ENCODE measurements around the gene KRT85.

The KRT85 gene

GRCh38 chr12:52322069-52322468, 45.2 kb downstream of the KRT85 start:
- H3F3A ChIP-seq (ENCODE audit: low read depth): no peaks in the 10 kb centered on the region
- no peaks in the 10 kb centered on the region for H4K20me1 ChIP-seq (ENCODE audit: insufficient read depth, low read length, poor library complexity, severe bottlenecking)
- TF ChIP-seq CTCF (conservative IDR thresholded peaks at IDR 0.05; ENCODE audit: low read length) (no peak), EZH2phosphoT487 (IDR thresholded peaks at IDR 0.05; ENCODE audit: borderline replicate concordance) (no peak)

GRCh38 chr12:52321418-52321817, 45.9 kb downstream of the KRT85 start:
- Histone ChIP-seq H3K36me3 (ENCODE audit: insufficient read depth, low read length) (no peaks in the 10 kb centered on the region), H3K9ac (ENCODE audit: low read depth, low read length, poor library complexity, severe bottlenecking) (no peak overlapping the region), H3K4me3 (ENCODE audit: low read length, poor library complexity, severe bottlenecking) (no peak overlapping the region), H3F3A (ENCODE audit: low read depth) (no peaks in the 10 kb centered on the region), H3K9me2 (replicated peaks; ENCODE audit: low read depth, low read length) (no peaks in the 10 kb centered on the region), H2AFZ (ENCODE audit: low read length) (no peak overlapping the region), H3K4me2 (ENCODE audit: low read depth, low read length, poor library complexity, severe bottlenecking) (no peak overlapping the region), H3K9me3 (ENCODE audit: insufficient read depth, low read depth, low read length) (no peaks in the 10 kb centered on the region), H3K4me1 (ENCODE audit: insufficient read depth, low read length, poor library complexity, severe bottlenecking) (peaks cover 5% of the 10 kb centered on the region), H3K27me3 (ENCODE audit: insufficient read depth, low read length, poor library complexity, severe bottlenecking) (no peaks in the 10 kb centered on the region), H3K79me2 (ENCODE audit: insufficient read depth, low read length) (no peaks in the 10 kb centered on the region), H4K20me1 (ENCODE audit: insufficient read depth, low read length, poor library complexity, severe bottlenecking) (no peaks in the 10 kb centered on the region)
- no peak for TF ChIP-seq CTCF (conservative IDR thresholded peaks at IDR 0.05; ENCODE audit: low read length)
- TF ChIP-seq EZH2phosphoT487 (IDR thresholded peaks at IDR 0.05; ENCODE audit: borderline replicate concordance): no peak

More at GRCh38 chr12:52322069-52322468, 45.2 kb downstream of the KRT85 start:
- no peak overlapping the region for H3K9ac ChIP-seq (ENCODE audit: low read depth, low read length, poor library complexity, severe bottlenecking)
- H3K9me3 ChIP-seq (ENCODE audit: insufficient read depth, low read depth, low read length): no peaks in the 10 kb centered on the region
- no peak overlapping the region for H2AFZ ChIP-seq (ENCODE audit: low read length)
- H3K4me1 ChIP-seq (ENCODE audit: insufficient read depth, low read length, poor library complexity, severe bottlenecking): peaks cover 5% of the 10 kb centered on the region
- no peak overlapping the region for H3K4me2 ChIP-seq (ENCODE audit: low read depth, low read length, poor library complexity, severe bottlenecking)
- no peaks in the 10 kb centered on the region for H3K9me2 ChIP-seq (replicated peaks; ENCODE audit: low read depth, low read length)
- no peaks in the 10 kb centered on the region for H3K36me3 ChIP-seq (ENCODE audit: insufficient read depth, low read length)
- no peak overlapping the region for H3K4me3 ChIP-seq (ENCODE audit: low read length, poor library complexity, severe bottlenecking)
- no peaks in the 10 kb centered on the region for H3K79me2 ChIP-seq (ENCODE audit: insufficient read depth, low read length)
- no peaks in the 10 kb centered on the region for H3K27me3 ChIP-seq (ENCODE audit: insufficient read depth, low read length, poor library complexity, severe bottlenecking)

GRCh38 chr12:52320784-52321400, 46.4 kb downstream of the KRT85 start, which contains the start of gene KRT83:
Gene KRT83 (minus strand): TSS chr12:52321398. CDS start chr12:52321335, 63 bp downstream.
- H3K4me2 ChIP-seq (ENCODE audit: low read depth, low read length, poor library complexity, severe bottlenecking): no peak within 1 kb of the TSS
- peaks cover 5% of the 10 kb centered on the region for H3K4me1 ChIP-seq (ENCODE audit: insufficient read depth, low read length, poor library complexity, severe bottlenecking)
- H3K9me3 ChIP-seq (ENCODE audit: insufficient read depth, low read depth, low read length): no peaks in the 10 kb centered on the region
- H3K4me3 ChIP-seq (ENCODE audit: low read length, poor library complexity, severe bottlenecking): no peak within 1 kb of the TSS
- H3K27me3 ChIP-seq (ENCODE audit: insufficient read depth, low read length, poor library complexity, severe bottlenecking): no peaks in the 10 kb centered on the region
- no peak within 1 kb of the TSS for H3K9ac ChIP-seq (ENCODE audit: low read depth, low read length, poor library complexity, severe bottlenecking)
- no peaks in the 10 kb centered on the region for H3K79me2 ChIP-seq (ENCODE audit: insufficient read depth, low read length)
- TF ChIP-seq EZH2phosphoT487 (IDR thresholded peaks at IDR 0.05; ENCODE audit: borderline replicate concordance) (no peak), CTCF (conservative IDR thresholded peaks at IDR 0.05; ENCODE audit: low read length) (no peak)
- no peaks in the 10 kb centered on the region for H3F3A ChIP-seq (ENCODE audit: low read depth)
- H3K36me3 ChIP-seq (ENCODE audit: insufficient read depth, low read length): no peaks in the 10 kb centered on the region
- no peaks in the 10 kb centered on the region for H3K9me2 ChIP-seq (replicated peaks; ENCODE audit: low read depth, low read length)
- H4K20me1 ChIP-seq (ENCODE audit: insufficient read depth, low read length, poor library complexity, severe bottlenecking): no peaks in the 10 kb centered on the region
- no peak within 1 kb of the TSS for H2AFZ ChIP-seq (ENCODE audit: low read length)
